DMS 273 (cell line): Measurements from ENCODE around the gene KIF14.

Experiments used
- DNase-seq: peaks from one replicate; lab custom pipeline; 2025; ENCODE audit not compliant: unreplicated experiment; lab: John Stamatoyannopoulos, UW

KIF14 gene, protein sequence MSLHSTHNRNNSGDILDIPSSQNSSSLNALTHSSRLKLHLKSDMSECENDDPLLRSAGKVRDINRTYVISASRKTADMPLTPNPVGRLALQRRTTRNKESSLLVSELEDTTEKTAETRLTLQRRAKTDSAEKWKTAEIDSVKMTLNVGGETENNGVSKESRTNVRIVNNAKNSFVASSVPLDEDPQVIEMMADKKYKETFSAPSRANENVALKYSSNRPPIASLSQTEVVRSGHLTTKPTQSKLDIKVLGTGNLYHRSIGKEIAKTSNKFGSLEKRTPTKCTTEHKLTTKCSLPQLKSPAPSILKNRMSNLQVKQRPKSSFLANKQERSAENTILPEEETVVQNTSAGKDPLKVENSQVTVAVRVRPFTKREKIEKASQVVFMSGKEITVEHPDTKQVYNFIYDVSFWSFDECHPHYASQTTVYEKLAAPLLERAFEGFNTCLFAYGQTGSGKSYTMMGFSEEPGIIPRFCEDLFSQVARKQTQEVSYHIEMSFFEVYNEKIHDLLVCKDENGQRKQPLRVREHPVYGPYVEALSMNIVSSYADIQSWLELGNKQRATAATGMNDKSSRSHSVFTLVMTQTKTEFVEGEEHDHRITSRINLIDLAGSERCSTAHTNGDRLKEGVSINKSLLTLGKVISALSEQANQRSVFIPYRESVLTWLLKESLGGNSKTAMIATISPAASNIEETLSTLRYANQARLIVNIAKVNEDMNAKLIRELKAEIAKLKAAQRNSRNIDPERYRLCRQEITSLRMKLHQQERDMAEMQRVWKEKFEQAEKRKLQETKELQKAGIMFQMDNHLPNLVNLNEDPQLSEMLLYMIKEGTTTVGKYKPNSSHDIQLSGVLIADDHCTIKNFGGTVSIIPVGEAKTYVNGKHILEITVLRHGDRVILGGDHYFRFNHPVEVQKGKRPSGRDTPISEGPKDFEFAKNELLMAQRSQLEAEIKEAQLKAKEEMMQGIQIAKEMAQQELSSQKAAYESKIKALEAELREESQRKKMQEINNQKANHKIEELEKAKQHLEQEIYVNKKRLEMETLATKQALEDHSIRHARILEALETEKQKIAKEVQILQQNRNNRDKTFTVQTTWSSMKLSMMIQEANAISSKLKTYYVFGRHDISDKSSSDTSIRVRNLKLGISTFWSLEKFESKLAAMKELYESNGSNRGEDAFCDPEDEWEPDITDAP (N-terminal part only)

DNA sequence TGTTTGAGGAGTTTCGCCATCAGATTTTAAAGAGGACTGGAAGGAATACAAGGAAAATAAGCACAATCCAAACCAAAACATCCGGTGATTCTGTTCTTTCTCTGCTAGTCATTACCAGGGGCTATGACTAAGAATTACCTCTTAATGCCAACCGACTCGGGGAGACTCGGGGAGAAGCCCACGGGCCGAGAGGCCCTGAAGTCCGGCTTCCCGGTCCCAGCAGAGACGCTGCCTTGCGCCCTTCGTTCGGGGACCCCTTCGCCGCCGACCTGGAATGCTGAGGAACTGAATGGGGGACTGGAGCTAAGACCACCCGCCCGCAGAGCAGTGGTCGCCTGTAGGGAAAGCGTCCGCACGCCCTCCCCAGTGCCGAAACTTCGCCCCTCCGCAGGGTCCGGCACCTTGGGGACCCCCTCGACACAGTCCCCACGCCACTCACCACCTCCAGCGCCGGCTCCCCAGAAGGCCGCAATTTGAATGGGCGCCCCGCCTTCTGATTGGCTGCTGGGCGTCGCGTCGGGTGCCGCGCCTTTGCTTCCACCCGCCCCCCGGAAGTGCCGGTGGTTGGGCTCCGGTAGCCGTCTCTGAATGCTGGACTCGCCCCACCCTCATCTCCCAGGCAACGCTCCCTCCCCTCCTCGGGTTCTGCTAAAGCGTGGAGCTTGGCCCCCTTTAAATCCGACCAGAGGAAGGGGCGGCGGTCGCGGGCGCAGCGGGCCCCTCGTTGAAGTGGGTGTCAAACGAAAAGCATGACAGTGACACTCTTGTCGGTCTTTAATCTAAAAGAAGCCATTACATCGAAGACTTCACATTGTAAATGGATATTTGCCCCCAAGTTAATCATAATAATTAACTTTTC is at the start of gene KIF14:
TSS of gene KIF14 (minus strand) at position 479 of the 859 bp plus-strand sequence. CDS start 2,028 bp downstream, outside the sequence.
- peak; percentile 98 for DNase-seq

- peak; percentile 99 for DNase-seq
Measured at GRCh38 chr1:200669314-200670241, 49.0 kb upstream of the KIF14 start, which contains the start of gene DDX59. DDX59 (minus strand) TSS chr1:200669907; CDS start chr1:200666740, 3,167 bp downstream.

DNA sequence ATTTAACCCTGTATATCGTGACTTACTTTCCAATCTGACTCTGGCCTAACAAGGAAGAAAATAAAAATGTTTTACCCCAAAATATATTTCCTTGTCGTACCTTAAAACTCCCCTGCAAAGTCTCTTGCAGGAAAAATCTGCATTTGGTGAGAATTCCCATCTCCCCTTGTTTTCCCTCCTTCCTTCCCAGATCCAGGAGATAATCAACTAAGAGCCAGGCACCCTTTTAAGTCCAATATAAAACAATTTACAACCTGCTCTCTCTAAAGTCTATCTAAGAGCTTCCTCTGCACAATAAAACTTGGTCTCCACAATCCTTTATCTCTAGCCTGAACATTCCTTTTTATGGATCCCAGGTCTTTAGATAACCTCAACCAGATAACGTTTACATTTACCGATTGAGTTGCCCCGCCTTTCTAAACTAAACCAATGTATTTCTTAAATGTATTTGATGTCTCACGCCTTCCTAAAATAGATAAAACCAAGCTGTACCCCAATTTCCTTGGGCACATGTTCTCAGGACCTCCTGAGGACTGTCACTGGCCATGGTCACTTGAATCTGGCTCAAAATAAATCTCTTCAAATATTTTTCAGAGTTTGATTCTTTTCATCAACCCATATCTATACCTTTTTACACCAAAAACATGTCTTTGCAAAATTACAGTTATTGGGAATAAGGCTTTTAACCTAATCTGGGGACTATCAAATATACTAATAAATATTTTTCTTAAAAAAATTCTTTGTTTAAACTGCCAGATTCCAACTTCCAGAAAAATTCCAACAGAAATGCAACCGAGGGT is 48.2 kb upstream of the KIF14 start:
- DNase-seq: peak; percentile 36

DNA sequence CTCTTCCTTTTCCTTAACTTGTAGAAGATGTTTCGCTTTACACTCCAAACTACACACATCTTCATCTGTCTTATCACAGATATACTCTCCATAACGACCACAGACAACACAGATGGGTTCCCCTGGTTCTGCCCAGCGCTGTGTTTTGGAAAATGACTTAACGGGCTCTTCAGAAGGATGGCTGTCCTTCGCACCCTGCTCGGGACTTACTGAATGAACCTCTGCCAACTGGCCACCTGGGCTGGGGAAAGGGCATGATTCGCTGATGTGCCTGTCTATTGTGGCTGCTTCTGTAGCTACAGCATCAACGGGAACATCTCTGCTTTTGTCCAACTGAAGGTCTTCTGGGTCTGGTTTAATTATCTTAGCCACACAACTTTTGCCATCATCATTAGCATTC is 45.8 kb upstream of the KIF14 start:
- DNase-seq: peak; percentile 12

GRCh38 chr1:200665861-200666260 is 45.3 kb upstream of the KIF14 start:
- no peak for DNase-seq

- DNase-seq: no peak
Measured at GRCh38 chr1:200660719-200661118, 40.2 kb upstream of the KIF14 start.

DNA sequence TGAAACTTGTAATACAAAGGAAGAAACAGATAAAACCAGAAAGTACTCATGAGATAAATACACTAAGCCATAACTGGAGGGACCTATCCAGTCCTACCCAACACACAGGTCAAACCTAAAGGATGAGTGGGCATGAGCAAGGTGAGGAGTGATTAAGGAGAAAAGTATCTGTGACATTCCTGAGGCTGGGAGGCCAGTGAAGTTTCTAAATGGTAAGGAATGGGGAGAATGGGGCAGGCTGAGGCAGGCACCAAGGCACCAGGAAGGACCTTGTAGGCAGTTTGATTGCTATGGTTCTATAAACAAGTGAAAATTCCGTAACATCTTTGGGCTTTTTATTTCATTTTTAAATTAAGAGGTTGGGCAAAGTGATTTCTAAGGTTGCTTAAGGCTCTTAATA is 38.7 kb upstream of the KIF14 start:
- no peak for DNase-seq

- no peak for DNase-seq
Measured at GRCh38 chr1:200658037-200658818, 37.7 kb upstream of the KIF14 start.

DNA sequence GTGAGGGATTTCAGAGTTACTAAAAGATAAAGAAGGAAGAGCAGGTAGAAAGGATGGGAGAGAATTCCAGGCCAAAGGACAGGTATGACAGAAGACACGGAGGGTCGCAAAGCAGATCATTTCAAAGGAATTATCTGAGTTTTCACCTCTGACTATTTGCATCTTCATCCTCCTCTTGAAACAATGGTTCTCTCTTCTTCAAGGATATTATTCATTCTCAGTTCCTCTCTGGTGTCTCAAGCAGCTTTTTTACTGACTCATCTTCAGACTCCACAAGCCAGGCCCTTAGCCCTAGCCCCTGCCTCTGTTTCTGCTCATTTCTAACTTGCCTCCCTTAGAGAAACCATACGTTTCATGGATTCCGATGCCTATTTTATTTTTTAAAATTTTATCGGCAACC is 34.1 kb upstream of the KIF14 start:
- DNase-seq: no peak

DNA sequence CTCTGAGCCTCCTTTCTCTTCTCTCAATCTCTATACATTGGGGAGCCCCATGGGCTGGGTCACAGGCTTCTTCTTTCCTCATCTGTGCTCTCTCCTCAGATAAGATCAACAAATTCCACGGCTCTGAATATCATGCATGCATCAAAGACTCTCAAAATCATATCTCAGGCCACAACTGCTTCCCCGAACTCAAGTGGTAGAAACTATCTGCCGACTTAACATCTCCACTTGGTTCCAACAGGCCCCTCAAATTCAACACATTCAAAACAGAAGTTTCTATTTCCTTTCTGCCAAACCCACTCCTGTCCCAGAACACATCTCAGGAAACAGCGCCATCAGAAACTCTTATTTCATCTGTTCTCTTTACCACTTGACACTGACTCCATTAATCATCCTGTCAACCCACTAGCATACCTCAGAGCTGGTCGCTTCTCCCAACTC is 32.5 kb upstream of the KIF14 start:
- no peak for DNase-seq

DNA sequence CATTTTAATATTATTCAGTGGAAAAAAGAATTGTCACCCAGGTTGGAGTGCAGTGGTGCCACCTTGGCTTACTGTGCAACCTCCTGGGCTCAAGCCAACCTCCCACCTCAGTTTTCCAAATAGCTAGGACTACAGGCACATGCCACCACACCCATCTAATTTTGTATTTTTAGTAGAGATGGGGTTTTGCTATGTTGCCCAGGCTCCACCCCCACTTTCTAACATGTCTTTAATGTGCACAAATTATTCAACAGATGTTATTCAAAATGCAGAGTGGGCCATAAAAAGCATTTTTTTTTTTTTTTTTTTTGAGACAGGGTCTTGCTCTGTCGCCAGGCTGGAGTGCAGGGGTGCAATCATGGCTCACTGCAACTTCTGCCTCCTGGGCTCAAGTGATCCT is 31.8 kb upstream of the KIF14 start:
- DNase-seq: no peak

DNA sequence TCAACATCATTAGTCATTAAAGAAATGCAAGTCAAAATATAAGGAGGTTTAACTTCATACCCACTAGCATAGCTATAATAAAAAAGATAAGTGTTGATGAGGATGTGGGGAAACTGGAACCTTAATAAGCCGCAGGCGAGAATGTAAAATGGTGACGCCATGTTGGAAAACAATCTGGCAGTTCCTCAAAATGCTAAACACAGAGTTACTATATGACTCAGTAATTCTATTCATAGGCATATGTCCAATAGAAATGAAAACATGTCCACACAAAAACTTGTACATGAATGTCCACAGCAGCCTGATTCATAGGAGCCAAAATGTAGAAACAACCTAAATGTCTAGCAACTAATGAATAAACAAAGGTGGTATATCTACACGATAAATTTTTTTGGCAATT is 26.0 kb upstream of the KIF14 start:
- no peak for DNase-seq

DNA sequence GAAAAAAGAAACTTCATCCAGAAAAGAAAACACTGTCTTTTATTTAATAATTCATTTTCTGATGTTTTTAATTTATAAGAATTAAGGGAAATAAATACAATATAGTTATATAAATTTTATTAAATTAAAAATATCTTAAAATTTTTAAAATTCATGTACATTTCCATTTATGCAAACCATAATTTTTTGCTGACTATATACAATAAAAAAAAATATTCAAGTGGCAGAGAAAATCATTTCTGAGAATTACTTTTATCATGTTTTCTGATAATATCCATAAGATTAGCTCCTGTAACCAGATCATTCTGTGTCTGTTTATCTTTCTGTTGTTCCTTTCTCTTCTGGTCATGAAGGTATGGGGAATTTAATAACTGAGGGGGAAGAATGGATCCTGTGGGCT is 23.5 kb upstream of the KIF14 start:
- DNase-seq: no peak

DNA sequence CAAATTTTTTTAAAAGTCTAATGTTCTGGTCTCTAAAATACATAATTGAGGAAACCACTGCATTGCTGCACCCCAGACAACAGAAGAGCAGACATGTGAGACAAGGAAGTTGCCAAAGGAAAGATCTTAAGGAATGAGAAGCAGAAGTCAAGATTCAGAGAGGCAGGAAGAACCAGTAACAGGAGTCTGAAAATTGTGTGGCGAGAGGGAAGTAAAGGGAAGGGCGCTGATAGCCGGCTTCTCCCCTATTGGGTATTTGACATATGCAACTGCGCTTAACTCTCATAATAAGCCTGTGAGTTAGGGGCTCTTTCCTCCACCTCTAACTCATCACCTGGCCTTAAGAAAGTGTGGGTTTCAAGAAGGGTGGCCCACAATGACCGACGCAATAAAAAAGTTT is 21.9 kb upstream of the KIF14 start:
- DNase-seq: no peak

GRCh38 chr1:200640963-200641401 is 20.4 kb upstream of the KIF14 start:
- DNase-seq: no peak

DNA sequence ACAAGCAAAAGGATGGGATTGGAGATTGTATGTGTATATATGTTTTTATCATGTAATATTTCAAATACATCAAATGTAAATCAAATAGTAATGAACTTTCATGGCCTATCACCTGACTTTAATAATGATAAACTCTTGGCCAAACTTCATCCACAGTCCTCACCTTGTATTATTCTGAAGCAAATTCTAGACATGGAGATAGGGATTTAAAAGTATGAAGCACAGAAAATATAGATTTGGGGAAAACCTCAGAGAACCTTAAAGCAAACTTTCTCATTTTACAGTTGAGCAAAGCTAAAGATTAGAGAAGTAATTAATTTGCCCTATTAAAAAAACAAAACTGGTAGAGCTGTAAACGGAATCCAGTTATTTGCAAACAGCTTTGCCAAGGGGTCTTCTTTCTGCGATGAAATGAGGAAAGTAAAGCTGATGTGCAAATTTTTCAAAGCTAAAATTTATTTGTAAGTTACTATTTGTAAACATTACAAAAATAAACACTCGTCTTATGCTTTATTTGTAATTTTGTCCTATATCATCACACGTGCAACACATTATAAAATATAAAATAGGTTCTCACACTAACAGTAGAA is 19.9 kb upstream of the KIF14 start:
- DNase-seq: no peak

- DNase-seq: no peak
Measured at GRCh38 chr1:200638073-200638472, 17.5 kb upstream of the KIF14 start.
